Endothelial cell of umbilical vein (primary cell): Measurements from ENCODE around the gene ATF3. TPM values are rescaled to one million over a fixed set of nuclear protein-coding genes. Genes with fewer than 3 reads are reported as not detected.
A peak's percentile ranks its signal among the peaks of the same experiment; 100 is the strongest.

Experiments
- BruUV-seq: library from RNA; stranded (reverse); fragments of 400-500 nt; replicated peaks from 2 replicates; lab custom pipeline; 2021; lab: Mats Ljungman, UMichigan
- CTCF ChIA-PET: fragments of 300-600, 350-600 bp; sonication (Branson Sonifier 250); formaldehyde crosslinking; loops from one replicate; lab custom pipeline; 2021; ENCODE audit warnings: antibody characterized with exemption, inconsistent platforms; lab: Charles Lee
- POLR2A ChIA-PET: fragments of 300-600, 350-600 bp; sonication (Branson Sonifier 250); formaldehyde crosslinking; loops from one replicate; lab custom pipeline; 2021; ENCODE audit warnings: antibody characterized with exemption, inconsistent platforms; lab: Charles Lee
- DNase-seq: peaks from one replicate; pipeline ENCODE4 v3.0.0-alpha.2; 2011; ENCODE audit warnings: low read depth, low spot score
- FAIRE-seq: peaks from 2 replicates; lab custom pipeline; 2011; peaks lifted over from hg19 to GRCh38; lab: Jason Lieb, UNC
- H2AFZ ChIP-seq: 2 replicates; pipeline ENCODE4 v1.6.0; 2012; ENCODE audit warnings: low read depth, low read length, control low read depth, inconsistent platforms
- H3K27ac ChIP-seq: 2 replicates; pipeline ENCODE4 v1.5.1; 2011; ENCODE audit warnings: low read depth, mild to moderate bottlenecking, control low read depth, low read length, moderate library complexity; ENCODE audit not compliant: insufficient read depth
- H3K27me3 ChIP-seq, 2 experiments: 2 replicates each; pipeline versions ENCODE4 v1.6.0 to v1.6.1; 2011; ENCODE audit warnings: low read length in 2 of 2, mixed read lengths in 1 of 2; ENCODE audit not compliant: control insufficient read depth in 2 of 2, insufficient read depth in 2 of 2
- H3K36me3 ChIP-seq, 2 experiments: 2 replicates in 1 of 2; 3 replicates in 1 of 2; pipeline ENCODE4 v1.5.1; 2011; ENCODE audit warnings: low read length in 2 of 2, mild to moderate bottlenecking in 1 of 2, moderate library complexity in 1 of 2; ENCODE audit not compliant: control insufficient read depth in 2 of 2, insufficient read depth in 2 of 2; ENCODE audit errors: extremely low read depth in 1 of 2
- H3K4me1 ChIP-seq: 3 replicates; pipeline ENCODE4 v1.5.1; 2011; ENCODE audit warnings: mild to moderate bottlenecking, low read length; ENCODE audit not compliant: control insufficient read depth, insufficient read depth; ENCODE audit errors: extremely low read depth
- H3K4me2 ChIP-seq: 2 replicates; pipeline ENCODE4 v1.6.1; 2011; ENCODE audit warnings: low read length, control low read depth, mixed read lengths; ENCODE audit not compliant: insufficient read depth
- H3K4me3 ChIP-seq, 3 experiments: fragments of 200-600 bp in 1 of 3; sonication (generic), shearing (Covaris generic) in 1 of 3; replicated peaks in 1 of 3; 2 replicates each; pipeline ENCODE4 v1.5.1; 2011 to 2016; ENCODE audit warnings: control low read depth in 3 of 3, low read length in 3 of 3, mild to moderate bottlenecking in 2 of 3, inconsistent platforms in 1 of 3, low read depth in 1 of 3, moderate library complexity in 1 of 3; ENCODE audit not compliant: insufficient read depth in 1 of 3
- H3K79me2 ChIP-seq: 2 replicates; pipeline ENCODE4 v1.6.0; 2012; ENCODE audit warnings: low read length, inconsistent platforms; ENCODE audit not compliant: control insufficient read depth, insufficient read depth
- H3K9ac ChIP-seq: replicated peaks from 2 replicates; pipeline ENCODE3; 2011; ENCODE audit warnings: low read length, control low read depth; ENCODE audit not compliant: insufficient read depth; ENCODE audit errors: extremely low read depth
- H3K9me1 ChIP-seq: replicated peaks from 3 replicates; pipeline ENCODE4 v1.6.0; 2011; ENCODE audit warnings: mild to moderate bottlenecking, low read length; ENCODE audit not compliant: control insufficient read depth, insufficient read depth; ENCODE audit errors: extremely low read depth
- H3K9me3 ChIP-seq: replicated peaks from 2 replicates; pipeline ENCODE4 v1.5.1; 2012; ENCODE audit warnings: low read length, inconsistent platforms; ENCODE audit not compliant: control insufficient read depth, insufficient read depth
- H4K20me1 ChIP-seq: replicated peaks from 2 replicates; pipeline ENCODE3; 2011; ENCODE audit warnings: mild to moderate bottlenecking, low read length; ENCODE audit not compliant: control insufficient read depth, insufficient read depth; ENCODE audit errors: extremely low read depth
- POLR2A ChIP-seq: IDR thresholded peaks from 2 replicates; pipeline ENCODE4 v1.6.1; 2012; ENCODE audit warnings: low read depth, mild to moderate bottlenecking, control low read depth, low read length
- dilution Hi-C: fragments of 300-500 bp; cut with MboI; formaldehyde crosslinking; loops from one replicate; pipeline ENCODE4 v1.15.0; 2019; ENCODE audit warnings: low sequenced_read_pairs; ENCODE audit not compliant: extremely low pct_ligation_motif_present
- intact Hi-C: fragments of 100-400 bp; cut with micrococcal nuclease; formaldehyde crosslinking; loops from one replicate; pipeline ENCODE4 v1.10.0; 2022
- polyA plus RNA-seq, 4 experiments: library from polyadenylated mRNA; depleted of rRNA in 3 of 4; stranded (reverse) in 3 of 4; unstranded in 1 of 4; fragments of >200 nt; gene quantifications; 2 replicates each; pipeline versions ENCODE4 v1.2.1 to v1.2.3, GENCODE V29; 2011 to 2012; ENCODE audit warnings: missing spikeins in 1 of 4
- total RNA-seq: library from RNA; stranded (reverse); gene quantifications from 2 replicates; pipeline ENCODE4 v1.2.3, GENCODE V29; 2021

Gene ATF3
- total and polyA plus RNA-seq, 2 donors (not counting 3 experiments of a cell fraction or from before 2014, with no cell fraction given) = 6.1 to 17.1 TPM

DNA sequence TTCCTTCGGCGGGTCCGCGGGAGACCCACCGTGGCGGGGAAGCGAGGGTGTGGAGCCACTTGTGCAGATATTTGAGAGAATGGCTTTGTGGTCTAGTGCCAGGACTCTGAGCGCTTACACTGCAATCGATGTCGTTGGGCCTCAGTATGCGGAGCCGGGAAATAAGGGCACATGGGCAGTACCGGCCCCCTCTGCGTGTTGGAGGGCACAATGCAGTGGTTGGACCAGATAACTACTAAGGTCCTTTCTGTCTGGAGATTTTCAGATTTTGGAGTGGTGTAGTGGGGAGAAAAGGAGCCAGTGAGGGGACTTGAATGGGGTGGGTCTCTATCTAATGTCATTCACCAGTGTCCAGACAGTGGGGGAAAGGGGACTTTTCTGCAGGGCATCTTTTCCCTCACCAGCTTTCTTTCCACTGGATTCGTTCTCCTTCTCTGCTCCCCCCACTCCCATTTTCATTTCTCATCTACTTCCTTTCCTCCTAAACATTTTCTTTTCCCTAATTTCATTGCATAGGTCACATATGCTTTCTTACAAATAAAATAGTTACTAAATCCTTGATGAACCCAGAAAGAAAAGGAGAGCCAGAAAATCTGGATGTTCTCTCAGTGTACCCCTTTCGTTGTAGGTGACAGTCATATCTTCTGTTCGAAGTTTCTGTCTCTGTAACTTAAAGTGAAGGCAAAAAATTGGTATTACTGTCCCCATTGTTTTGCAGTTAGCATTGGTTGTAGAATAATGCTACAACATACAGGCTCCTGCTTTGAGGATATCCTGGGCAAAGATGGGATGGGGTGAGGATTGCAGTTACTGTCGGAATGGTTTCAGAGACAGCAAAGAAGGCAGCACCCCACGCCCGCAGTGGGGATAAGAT is 1.4 kb downstream of the ATF3 start:
- no TSS peak for BruUV-seq
- Histone ChIP-seq H3K9me1 (no peaks in the 10 kb centered on the region), H4K20me1 (no peaks in the 10 kb centered on the region), H3K4me3 (peak overlapping the region; percentile 39 to 76 (median 52)), H3K79me2 (no peaks in the 10 kb centered on the region), H3K9me3 (no peaks in the 10 kb centered on the region), H3K4me2 (peak overlapping the region; percentile 89), H3K4me1 (peaks cover 27% of the 10 kb centered on the region), H3K9ac (peak overlapping the region; percentile 95), H3K27ac (peak overlapping the region; percentile 73), H2AFZ (peak overlapping the region; percentile 53), H3K36me3 (no peaks in the 10 kb centered on the region), H3K27me3 (peaks cover 28 to 30% of the 10 kb centered on the region in 2 experiments)
- FAIRE-seq (no peak), DNase-seq (no peak)
- ChIA-PET POLR2A (interaction anchor here (0.6 to 2.8 kb wide), 12 partner anchors 8 to 873 kb away, joined by 3 to 38 read pairs (median 4); partner anchors contain the start of gene FLVCR1), CTCF (interaction anchor here (0.6 to 8.0 kb wide), 26 partner anchors 9 to 575 kb away, joined by 3 to 71 read pairs (median 4); partner anchors contain the start of genes DTL and INTS7)
- intact Hi-C loops (loop anchor here (2.0 kb wide), 1 partner anchor 173 kb away; no protein-coding TSS in a partner anchor), dilution Hi-C loops (no loop called here)
- no peak for TF ChIP-seq POLR2A

- H4K20me1 ChIP-seq = no peaks in the 10 kb centered on the region
- H3K4me3 ChIP-seq = no peak overlapping the region
Measured at GRCh38 chr1:212610575-212610967, 2.0 kb downstream of the ATF3 start.

More at GRCh38 chr1:212610575-212610967, 2.0 kb downstream of the ATF3 start:
- H3K4me1 ChIP-seq = peaks cover 27% of the 10 kb centered on the region
- ChIA-PET CTCF (interaction anchor here (1.2 to 8.0 kb wide), 2 partner anchors 52 to 54 kb away, joined by 4 to 71 read pairs; no protein-coding TSS in a partner anchor), POLR2A (no interaction called here)
- intact Hi-C loops = no loop called here
- H3K27ac ChIP-seq = no peak overlapping the region
- no peak overlapping the region for H3K4me2 ChIP-seq
- no peaks in the 10 kb centered on the region for H3K9me1 ChIP-seq
- H2AFZ ChIP-seq = no peak overlapping the region
- no TSS peak for BruUV-seq
- no peak for TF ChIP-seq POLR2A
- dilution Hi-C loops = no loop called here
- no peaks in the 10 kb centered on the region for H3K9me3 ChIP-seq
- H3K79me2 ChIP-seq = no peaks in the 10 kb centered on the region
- no peak for FAIRE-seq
- H3K9ac ChIP-seq = no peak overlapping the region
- H3K27me3 ChIP-seq = peaks cover 21 to 23% of the 10 kb centered on the region in 2 experiments
- no peaks in the 10 kb centered on the region for H3K36me3 ChIP-seq
- DNase-seq = no peak
